ENCODE data around the gene GABRB3.

GABRB3 gene

GRCh38 chr15:26729030-26729429 lies 43.8 kb downstream of the GABRB3 start:
- H2BK120ac ChIP-seq (ENCODE audit: low read depth, low read length) = no peak overlapping the region
- H3K23ac ChIP-seq (ENCODE audit: low read depth, low read length, poor library complexity) = no peak overlapping the region
- H3K9me3 ChIP-seq (replicated peaks in 1 of 2; ENCODE audit: control insufficient read depth in 2 of 2, insufficient read depth in 1 of 2, low read depth in 1 of 2, low read length in 2 of 2) = peaks cover 0 to 2% of the 10 kb centered on the region in 2 donors
- no peak overlapping the region for H3K18ac ChIP-seq (ENCODE audit: low read length)
- no peak overlapping the region for H2AFZ ChIP-seq (ENCODE audit: low read length)
- H3K14ac ChIP-seq (ENCODE audit: low read length) = no peak overlapping the region
- no peak overlapping the region for H2BK12ac ChIP-seq (ENCODE audit: low read length)
- no peak overlapping the region for H3K4me2 ChIP-seq (ENCODE audit: insufficient read depth, low read length, poor library complexity, severe bottlenecking)
- no peak for DNase-seq (ENCODE audit: low spot score)
- no peaks in the 10 kb centered on the region for H3K36me3 ChIP-seq (replicated peaks in 1 of 2; ENCODE audit: control insufficient read depth in 2 of 2, insufficient read depth in 2 of 2, low read length in 2 of 2)
- no peak overlapping the region for H2BK5ac ChIP-seq (ENCODE audit: low read length)
- H3K4me3 ChIP-seq (ENCODE audit: low read length in 2 of 2) = no peak overlapping the region
- no peak overlapping the region for H4K8ac ChIP-seq (ENCODE audit: low read depth, low read length)
- H3K4ac ChIP-seq (ENCODE audit: low read length) = no peak overlapping the region
- no peak overlapping the region for H4K91ac ChIP-seq (ENCODE audit: low read depth, low read length, poor library complexity)
- no peak overlapping the region for H3K27ac ChIP-seq (replicated peaks; ENCODE audit: low read length)
- H3K79me1 ChIP-seq (ENCODE audit: low read depth, low read length) = no peaks in the 10 kb centered on the region
- WGBS, 2 donors (ENCODE audit: extremely low coverage in 2 of 2, insufficient read length in 2 of 2, insufficient replicate concordance in 1 of 2) = no CpG with 5 or more reads among the region's 5 CpGs
- H3K27me3 ChIP-seq (ENCODE audit: control insufficient read depth in 3 of 3, insufficient read depth in 3 of 3, low read depth in 1 of 3, low read length in 3 of 3) = no peaks in the 10 kb centered on the region
- no peak overlapping the region for H2AK5ac ChIP-seq (ENCODE audit: low read depth, low read length)
- no peak overlapping the region for H3K9ac ChIP-seq (ENCODE audit: low read depth, low read length, poor library complexity)
- no peak overlapping the region for H2BK15ac ChIP-seq (ENCODE audit: low read length)
- no peaks in the 10 kb centered on the region for H3K4me1 ChIP-seq (ENCODE audit: control insufficient read depth in 2 of 2, insufficient read depth in 1 of 2, low read depth in 1 of 2, low read length in 2 of 2)

GRCh38 chr15:26724381-26725150 lies 48.3 kb downstream of the GABRB3 start:
- H4K8ac ChIP-seq (ENCODE audit: low read depth, low read length) = no peak overlapping the region
- WGBS, 2 donors (ENCODE audit: extremely low coverage in 2 of 2, insufficient read length in 2 of 2, insufficient replicate concordance in 1 of 2) = no CpG with 5 or more reads among the region's 2 CpGs
- DNase-seq (ENCODE audit: low spot score) = no peak
- H3K27ac ChIP-seq (replicated peaks; ENCODE audit: low read length) = no peak overlapping the region
- no peak overlapping the region for H3K4me3 ChIP-seq (ENCODE audit: low read length in 2 of 2)
- no peak overlapping the region for H2BK12ac ChIP-seq (ENCODE audit: low read length)
- H3K9me3 ChIP-seq (replicated peaks in 1 of 2; ENCODE audit: control insufficient read depth in 2 of 2, insufficient read depth in 1 of 2, low read depth in 1 of 2, low read length in 2 of 2) = no peaks in the 10 kb centered on the region
- peaks cover 0 to 2% of the 10 kb centered on the region in 2 donors for H3K4me1 ChIP-seq (ENCODE audit: control insufficient read depth in 2 of 2, insufficient read depth in 1 of 2, low read depth in 1 of 2, low read length in 2 of 2)
- no peak overlapping the region for H2BK15ac ChIP-seq (ENCODE audit: low read length)
- H3K9ac ChIP-seq (ENCODE audit: low read depth, low read length, poor library complexity) = no peak overlapping the region
- no peaks in the 10 kb centered on the region for H3K36me3 ChIP-seq (replicated peaks in 1 of 2; ENCODE audit: control insufficient read depth in 2 of 2, insufficient read depth in 2 of 2, low read length in 2 of 2)
- H2BK120ac ChIP-seq (ENCODE audit: low read depth, low read length) = no peak overlapping the region
- no peak overlapping the region for H3K18ac ChIP-seq (ENCODE audit: low read length)
- H3K23ac ChIP-seq (ENCODE audit: low read depth, low read length, poor library complexity) = no peak overlapping the region
- H3K27me3 ChIP-seq (ENCODE audit: control insufficient read depth in 3 of 3, insufficient read depth in 3 of 3, low read depth in 1 of 3, low read length in 3 of 3) = no peaks in the 10 kb centered on the region
- H3K4me2 ChIP-seq (ENCODE audit: insufficient read depth, low read length, poor library complexity, severe bottlenecking) = no peak overlapping the region
- no peak overlapping the region for H2AFZ ChIP-seq (ENCODE audit: low read length)
- no peak overlapping the region for H3K14ac ChIP-seq (ENCODE audit: low read length)
- H3K4ac ChIP-seq (ENCODE audit: low read length) = no peak overlapping the region
- H2AK5ac ChIP-seq (ENCODE audit: low read depth, low read length) = no peak overlapping the region
- H4K91ac ChIP-seq (ENCODE audit: low read depth, low read length, poor library complexity) = no peak overlapping the region
- H2BK5ac ChIP-seq (ENCODE audit: low read length) = no peak overlapping the region
- no peaks in the 10 kb centered on the region for H3K79me1 ChIP-seq (ENCODE audit: low read depth, low read length)

- Histone ChIP-seq H3K27ac (replicated peaks; ENCODE audit: low read length) (no peak overlapping the region), H2BK12ac (ENCODE audit: low read length) (no peak overlapping the region), H2BK15ac (ENCODE audit: low read length) (no peak overlapping the region), H3K4me3 (ENCODE audit: low read length in 2 of 2) (no peak overlapping the region), H2BK5ac (ENCODE audit: low read length) (no peak overlapping the region), H3K9me3 (replicated peaks in 1 of 2; ENCODE audit: control insufficient read depth in 2 of 2, insufficient read depth in 1 of 2, low read depth in 1 of 2, low read length in 2 of 2) (no peaks in the 10 kb centered on the region), H3K36me3 (replicated peaks in 1 of 2; ENCODE audit: control insufficient read depth in 2 of 2, insufficient read depth in 2 of 2, low read length in 2 of 2) (no peaks in the 10 kb centered on the region), H3K23ac (ENCODE audit: low read depth, low read length, poor library complexity) (no peak overlapping the region), H3K79me1 (ENCODE audit: low read depth, low read length) (no peaks in the 10 kb centered on the region), H3K14ac (ENCODE audit: low read length) (no peak overlapping the region), H3K4me1 (ENCODE audit: control insufficient read depth in 2 of 2, insufficient read depth in 1 of 2, low read depth in 1 of 2, low read length in 2 of 2) (peaks cover 0 to 4% of the 10 kb centered on the region in 2 donors), H3K18ac (ENCODE audit: low read length) (no peak overlapping the region), H4K8ac (ENCODE audit: low read depth, low read length) (no peak overlapping the region), H3K4ac (ENCODE audit: low read length) (no peak overlapping the region), H3K9ac (ENCODE audit: low read depth, low read length, poor library complexity) (no peak overlapping the region), H2AK5ac (ENCODE audit: low read depth, low read length) (no peak overlapping the region), H3K27me3 (ENCODE audit: control insufficient read depth in 3 of 3, insufficient read depth in 3 of 3, low read depth in 1 of 3, low read length in 3 of 3) (no peaks in the 10 kb centered on the region), H3K4me2 (ENCODE audit: insufficient read depth, low read length, poor library complexity, severe bottlenecking) (no peak overlapping the region), H2AFZ (ENCODE audit: low read length) (no peak overlapping the region), H2BK120ac (ENCODE audit: low read depth, low read length) (no peak overlapping the region), H4K91ac (ENCODE audit: low read depth, low read length, poor library complexity) (no peak overlapping the region)
- no peak for DNase-seq (ENCODE audit: low spot score)
- no CpG with 5 or more reads among the region's 5 CpGs for WGBS, 2 donors (ENCODE audit: extremely low coverage in 2 of 2, insufficient read length in 2 of 2, insufficient replicate concordance in 1 of 2)
Measured at GRCh38 chr15:26722621-26723160, 50.2 kb downstream of the GABRB3 start.

GRCh38 chr15:26721232-26721967 lies 51.5 kb downstream of the GABRB3 start:
- Histone ChIP-seq H3K79me1 (ENCODE audit: low read depth, low read length) (no peaks in the 10 kb centered on the region), H4K8ac (ENCODE audit: low read depth, low read length) (no peak overlapping the region), H2AK5ac (ENCODE audit: low read depth, low read length) (no peak overlapping the region), H2BK120ac (ENCODE audit: low read depth, low read length) (no peak overlapping the region), H3K18ac (ENCODE audit: low read length) (no peak overlapping the region), H3K27me3 (ENCODE audit: control insufficient read depth in 3 of 3, insufficient read depth in 3 of 3, low read depth in 1 of 3, low read length in 3 of 3) (no peaks in the 10 kb centered on the region), H3K23ac (ENCODE audit: low read depth, low read length, poor library complexity) (no peak overlapping the region), H3K4me3 (ENCODE audit: low read length in 2 of 2) (no peak overlapping the region), H3K14ac (ENCODE audit: low read length) (no peak overlapping the region), H3K4me1 (ENCODE audit: control insufficient read depth in 2 of 2, insufficient read depth in 1 of 2, low read depth in 1 of 2, low read length in 2 of 2) (peaks cover 0 to 4% of the 10 kb centered on the region in 2 donors), H3K4ac (ENCODE audit: low read length) (no peak overlapping the region), H3K4me2 (ENCODE audit: insufficient read depth, low read length, poor library complexity, severe bottlenecking) (no peak overlapping the region), H2BK15ac (ENCODE audit: low read length) (no peak overlapping the region), H3K27ac (replicated peaks; ENCODE audit: low read length) (no peak overlapping the region), H3K36me3 (replicated peaks in 1 of 2; ENCODE audit: control insufficient read depth in 2 of 2, insufficient read depth in 2 of 2, low read length in 2 of 2) (no peaks in the 10 kb centered on the region), H4K91ac (ENCODE audit: low read depth, low read length, poor library complexity) (no peak overlapping the region), H3K9ac (ENCODE audit: low read depth, low read length, poor library complexity) (no peak overlapping the region), H2BK5ac (ENCODE audit: low read length) (no peak overlapping the region), H2AFZ (ENCODE audit: low read length) (no peak overlapping the region), H2BK12ac (ENCODE audit: low read length) (no peak overlapping the region), H3K9me3 (replicated peaks in 1 of 2; ENCODE audit: control insufficient read depth in 2 of 2, insufficient read depth in 1 of 2, low read depth in 1 of 2, low read length in 2 of 2) (no peaks in the 10 kb centered on the region)
- no CpG with 5 or more reads among the region's 5 CpGs for WGBS, 2 donors (ENCODE audit: extremely low coverage in 2 of 2, insufficient read length in 2 of 2, insufficient replicate concordance in 1 of 2)
- DNase-seq (ENCODE audit: low spot score) = no peak

Data from neuronal stem cell (in vitro differentiated cells).